Hematopoietic multipotent progenitor cell treated with erythropoietin and hydrocortisone succinate and interleukin-3 and kit ligand, for 6 days (in vitro differentiated cells): ENCODE data around the gene C1orf210.

ENCODE experiments used
- DNase-seq: peaks from one replicate; pipeline ENCODE4 v3.0.0-alpha.2; 2015

Gene C1orf210

DNA sequence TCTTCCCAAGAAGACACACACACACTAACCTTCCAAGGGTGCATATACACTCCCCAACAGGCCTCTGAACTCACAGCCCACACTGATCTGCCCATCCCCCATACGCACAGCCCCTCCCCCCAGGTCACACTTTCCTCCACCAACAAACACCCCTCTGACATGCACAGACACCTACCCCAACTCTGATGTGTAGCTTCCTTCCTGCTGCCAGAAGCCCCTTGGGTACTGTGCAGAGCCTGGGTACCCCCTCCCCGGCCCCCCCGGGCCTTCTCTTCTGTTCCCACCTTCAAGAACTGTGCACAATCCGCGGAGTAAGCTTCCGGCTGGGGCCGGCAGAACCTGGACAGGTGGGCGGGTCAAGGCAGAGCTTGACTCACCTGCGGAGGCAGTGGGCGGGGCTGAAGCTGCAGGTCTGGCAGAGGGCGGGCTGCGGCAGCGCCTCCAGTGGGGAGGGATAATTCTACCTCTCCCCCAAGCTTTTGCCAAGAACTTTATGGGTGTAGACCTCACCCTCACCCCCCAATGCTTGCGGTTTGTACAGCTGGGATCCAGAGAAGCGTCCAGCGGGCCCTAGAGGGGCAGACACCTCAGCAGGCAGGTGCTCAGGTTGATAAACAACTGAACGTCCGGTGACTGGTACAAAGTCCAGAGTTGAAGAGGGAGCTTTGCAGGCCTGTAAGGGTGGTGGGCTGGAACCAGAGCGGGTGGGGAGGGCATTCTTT, at the start of gene C1orf210:
TSS of gene C1orf210 (minus strand) at position 313 of the 722 bp plus-strand sequence. CDS start 2,311 bp downstream, outside the sequence.
- DNase-seq, result no peak

DNA sequence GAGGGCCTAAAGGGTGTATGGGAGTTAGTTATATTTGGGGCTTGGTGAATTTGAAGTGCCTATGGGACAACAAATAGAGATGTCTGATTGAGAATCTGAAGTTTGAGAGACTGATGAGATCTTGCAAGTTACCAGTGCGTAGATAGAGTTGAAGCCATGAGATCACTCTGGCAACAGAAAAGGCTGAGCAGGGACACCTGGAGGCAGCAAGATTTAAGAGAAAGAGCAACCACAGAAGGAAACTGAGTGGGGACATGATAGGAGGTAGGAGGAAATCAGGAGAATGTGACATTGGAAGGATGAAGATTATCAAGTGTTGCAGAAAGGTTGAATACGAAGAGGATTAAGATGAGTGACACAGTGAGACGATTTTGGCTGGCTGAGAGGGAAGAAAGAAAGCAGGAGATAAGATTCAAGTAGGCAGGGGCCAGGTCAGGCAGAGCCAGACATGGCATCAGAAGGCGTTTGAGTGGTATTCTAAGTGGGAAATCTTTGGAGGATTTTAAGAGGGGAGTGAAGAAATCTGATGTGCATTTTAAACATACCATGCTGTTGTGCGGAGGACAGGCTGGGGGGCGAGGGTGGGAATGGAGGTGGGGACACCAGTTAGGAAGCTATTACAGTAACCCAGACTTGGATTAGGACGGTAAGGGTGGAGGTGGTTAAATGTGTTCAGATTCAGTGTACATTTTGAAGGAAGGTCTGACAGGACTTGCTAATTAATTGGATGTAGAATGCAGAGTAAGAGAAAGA, 49.2 kb upstream of the C1orf210 start:
- no peak for DNase-seq

DNA sequence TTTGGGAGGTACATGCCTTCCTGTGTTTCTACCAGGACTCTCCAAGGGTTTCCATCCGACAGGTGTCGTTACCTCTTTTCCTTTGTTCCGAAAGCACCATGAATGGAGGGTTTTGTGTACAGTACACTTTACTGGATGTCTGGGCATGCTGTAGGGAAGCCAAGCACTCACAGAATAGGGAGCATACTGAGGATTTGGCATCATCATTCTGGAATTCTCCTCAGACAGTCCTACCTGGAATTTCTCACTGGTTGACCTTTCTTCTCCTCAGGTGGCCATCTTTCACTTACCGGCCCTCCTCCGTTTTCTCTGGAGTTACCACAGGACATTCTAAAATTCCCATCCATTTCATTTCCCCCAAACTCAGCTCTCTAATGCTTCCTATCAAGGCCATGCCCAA, 46.3 kb upstream of the C1orf210 start:
- no peak for DNase-seq

DNA sequence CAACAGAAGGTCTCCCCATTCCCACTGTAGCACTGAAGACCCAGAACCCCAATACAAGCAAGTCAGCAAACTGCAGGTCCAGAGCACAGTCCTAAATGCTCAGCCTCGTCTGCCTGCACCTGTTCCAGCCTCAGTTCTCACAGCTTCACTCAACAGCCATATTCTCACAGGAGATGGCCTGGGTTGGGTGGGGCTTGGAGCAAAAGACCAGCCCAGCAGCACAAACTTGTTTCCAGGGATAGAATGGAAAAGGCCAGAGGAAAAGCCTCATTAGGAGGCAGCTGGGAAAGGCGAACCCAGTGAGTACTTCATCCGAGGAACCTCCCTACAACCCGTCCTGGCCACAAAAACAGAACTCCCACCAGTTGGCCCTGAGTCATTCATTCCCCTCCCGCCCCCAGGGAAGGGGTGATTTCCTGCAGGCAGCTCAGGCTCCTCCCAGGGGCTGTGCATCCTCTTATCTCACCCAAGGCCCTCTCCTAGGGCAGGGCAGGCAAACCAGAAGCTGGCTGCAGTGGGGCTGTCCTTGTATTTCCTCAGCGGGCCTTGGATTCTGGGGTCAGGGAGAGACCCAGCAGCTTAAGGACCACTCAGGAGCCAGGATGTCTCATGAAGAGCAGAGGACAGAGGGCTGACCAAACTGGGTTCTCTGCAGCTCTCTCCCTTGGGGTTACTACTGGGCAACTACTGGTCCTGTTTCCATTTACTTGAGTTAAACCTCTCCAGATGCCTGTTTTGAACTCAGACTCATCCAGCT, 44.8 kb upstream of the C1orf210 start:
- DNase-seq, result peak; percentile 92

DNA sequence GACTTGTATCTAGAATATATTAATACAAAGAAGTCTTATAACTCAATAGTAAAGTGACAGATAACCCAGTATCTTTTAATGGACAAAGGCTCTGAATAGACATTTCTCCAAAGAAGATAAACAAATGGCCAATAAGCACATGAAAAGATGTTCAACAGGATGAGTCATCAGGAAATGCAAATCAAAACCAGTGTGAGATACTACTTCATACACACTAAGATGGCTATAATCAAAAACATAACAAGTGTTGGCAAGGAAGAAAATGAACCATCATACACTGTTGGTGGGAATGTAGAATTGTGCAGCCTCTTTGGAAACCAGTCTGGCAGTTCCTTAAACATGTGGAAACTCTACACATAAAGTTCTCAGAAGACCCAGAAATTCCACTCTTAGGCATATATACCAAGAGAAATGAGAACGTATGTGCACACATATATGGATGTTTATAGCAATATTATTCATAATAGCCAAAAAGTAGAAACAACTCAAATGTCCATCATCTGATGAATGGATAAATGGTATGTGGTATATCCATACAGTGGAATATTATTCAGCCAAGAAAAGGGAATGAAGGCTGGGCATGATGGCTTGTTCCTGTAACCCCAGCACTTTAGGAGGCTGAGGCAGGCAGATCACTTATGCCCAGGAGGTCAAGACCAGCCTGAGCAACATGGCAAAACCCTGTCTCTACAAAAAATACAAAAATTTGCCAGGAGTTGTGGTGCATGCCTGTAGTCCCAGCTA, 42.3 kb upstream of the C1orf210 start:
- DNase-seq, result no peak

DNA sequence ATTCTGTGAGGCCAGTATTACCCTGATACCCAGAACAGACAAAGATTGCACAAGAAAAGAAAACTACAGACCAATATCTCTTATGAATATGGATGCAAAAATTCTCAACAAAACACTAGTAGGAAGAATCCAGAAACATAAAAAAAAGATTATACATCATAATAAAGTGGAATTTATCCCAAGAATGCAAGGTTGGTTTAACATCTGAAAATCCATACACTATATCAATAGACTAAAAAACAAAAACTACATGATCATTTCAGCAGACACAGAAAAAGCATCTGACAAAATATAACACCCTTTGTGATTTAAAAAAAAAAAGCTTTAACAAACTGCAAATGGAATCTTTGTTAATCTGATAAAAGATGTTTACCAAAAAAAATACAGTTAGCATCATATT, 40.0 kb upstream of the C1orf210 start:
- DNase-seq, result no peak

DNA sequence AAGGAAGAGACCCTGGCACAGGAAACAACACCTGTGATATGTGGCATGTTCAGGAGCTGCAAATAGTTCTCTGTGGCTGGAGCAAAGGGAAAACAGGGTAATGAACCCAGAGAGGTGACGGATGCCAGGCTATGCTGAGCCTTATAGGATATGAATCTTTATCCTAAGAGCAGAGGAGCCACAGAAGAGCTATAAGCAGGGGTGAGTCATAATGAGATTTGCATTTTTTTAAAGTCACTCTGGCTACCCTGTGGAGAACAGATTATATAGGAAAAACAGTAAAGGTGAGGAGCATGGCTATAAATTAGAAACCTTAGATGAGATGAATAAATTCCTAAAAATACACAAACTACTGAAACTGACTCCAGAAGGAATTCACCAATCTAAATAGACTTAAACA, 39.4 kb upstream of the C1orf210 start:
- DNase-seq, result no peak

DNA sequence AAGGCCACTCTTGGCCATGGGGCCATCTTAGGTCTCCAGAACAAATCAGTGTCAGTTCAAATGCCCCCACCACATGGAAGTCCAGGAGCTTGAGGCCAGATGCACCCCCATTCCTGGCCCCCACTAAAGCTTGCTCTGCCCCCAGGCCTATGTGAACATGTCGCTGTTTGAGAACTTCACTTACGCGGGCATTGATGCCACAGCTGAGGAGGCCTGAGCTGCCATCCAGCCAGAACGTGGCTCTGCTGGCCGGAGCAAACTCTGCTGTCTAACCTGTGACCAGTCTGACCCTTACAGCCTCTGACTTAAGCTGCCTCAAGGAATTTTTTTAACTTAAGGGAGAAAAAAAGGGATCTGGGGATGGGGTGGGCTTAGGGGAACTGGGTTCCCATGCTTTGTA, 37.1 kb upstream of the C1orf210 start:
- no peak for DNase-seq

DNA sequence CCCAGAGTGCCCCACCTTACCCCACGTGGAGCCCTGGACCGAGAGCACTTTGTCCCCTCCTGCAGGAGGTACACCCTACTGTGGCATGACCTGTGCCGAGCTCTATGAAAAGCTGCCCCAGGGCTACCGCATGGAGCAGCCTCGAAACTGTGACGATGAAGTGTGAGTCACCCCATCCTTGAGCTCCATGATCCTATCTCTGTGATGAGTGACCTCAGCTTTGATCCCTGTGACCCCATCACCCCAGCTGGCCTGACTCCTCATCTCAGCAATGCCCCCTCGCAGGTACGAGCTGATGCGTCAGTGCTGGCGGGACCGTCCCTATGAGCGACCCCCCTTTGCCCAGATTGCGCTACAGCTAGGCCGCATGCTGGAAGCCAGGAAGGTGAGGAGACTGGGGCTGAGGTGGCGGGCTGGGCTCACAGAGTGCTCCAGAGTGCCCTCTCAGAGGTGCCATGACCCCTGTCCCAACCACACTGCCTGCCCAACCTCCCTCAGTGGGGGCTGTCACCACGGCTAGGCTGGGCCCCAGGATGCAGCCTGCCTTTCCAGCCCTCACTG, 36.0 kb upstream of the C1orf210 start:
- no peak for DNase-seq

DNA sequence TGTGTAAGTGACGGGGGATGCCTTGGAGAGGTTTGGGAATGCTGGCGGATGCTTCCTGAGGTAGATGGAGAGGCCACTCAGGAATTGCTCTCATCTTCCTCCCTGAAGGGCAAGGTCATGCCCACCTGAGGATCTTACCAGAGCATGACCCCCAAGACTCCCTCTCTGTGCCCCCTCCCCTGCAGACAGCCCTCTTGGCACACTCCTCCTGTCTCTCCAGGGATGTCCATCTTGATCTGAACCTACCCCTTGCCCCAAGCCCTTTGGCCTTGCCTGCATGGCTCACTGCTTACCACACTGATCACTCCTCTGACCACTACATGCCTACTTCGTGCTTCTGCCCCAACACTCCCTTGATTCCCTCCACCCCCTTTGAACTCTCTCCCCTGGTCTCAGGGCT, 34.4 kb upstream of the C1orf210 start:
- DNase-seq, result no peak

DNA sequence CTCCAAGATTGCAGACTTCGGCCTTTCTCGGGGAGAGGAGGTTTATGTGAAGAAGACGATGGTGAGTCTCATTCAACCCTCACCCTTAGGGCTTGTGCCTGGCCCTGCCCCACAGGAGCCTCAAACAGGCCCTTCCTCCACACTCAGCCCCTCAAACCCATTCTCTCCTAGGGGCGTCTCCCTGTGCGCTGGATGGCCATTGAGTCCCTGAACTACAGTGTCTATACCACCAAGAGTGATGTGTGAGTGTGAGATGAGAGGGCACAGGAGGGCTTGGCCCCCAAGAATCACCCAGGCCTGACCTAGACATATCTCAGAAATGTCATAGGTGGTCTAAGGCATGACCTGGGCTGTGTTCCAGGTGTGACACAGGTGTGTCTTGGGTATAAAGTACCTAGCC, 33.9 kb upstream of the C1orf210 start:
- no peak for DNase-seq

DNA sequence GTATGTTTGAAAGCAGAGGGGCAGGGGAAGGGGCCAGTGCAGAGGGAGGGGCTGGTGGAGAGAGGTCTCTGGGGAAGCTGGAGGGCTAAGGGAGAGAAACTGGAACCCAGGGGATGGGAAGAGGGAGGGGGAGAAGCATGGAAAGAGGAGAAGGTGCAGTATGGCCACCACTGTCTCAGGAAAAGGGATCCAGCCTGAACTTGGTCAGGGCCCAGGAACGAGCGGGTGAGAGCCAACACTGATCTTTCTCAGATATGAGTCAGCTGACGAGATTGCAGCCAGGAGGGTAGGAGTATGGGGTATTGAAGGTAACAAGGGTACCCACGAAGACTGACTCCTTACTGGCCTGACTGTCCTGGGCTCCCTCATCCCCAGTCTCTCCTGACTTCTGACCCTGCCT, 33.5 kb upstream of the C1orf210 start:
- DNase-seq, result no peak

DNA sequence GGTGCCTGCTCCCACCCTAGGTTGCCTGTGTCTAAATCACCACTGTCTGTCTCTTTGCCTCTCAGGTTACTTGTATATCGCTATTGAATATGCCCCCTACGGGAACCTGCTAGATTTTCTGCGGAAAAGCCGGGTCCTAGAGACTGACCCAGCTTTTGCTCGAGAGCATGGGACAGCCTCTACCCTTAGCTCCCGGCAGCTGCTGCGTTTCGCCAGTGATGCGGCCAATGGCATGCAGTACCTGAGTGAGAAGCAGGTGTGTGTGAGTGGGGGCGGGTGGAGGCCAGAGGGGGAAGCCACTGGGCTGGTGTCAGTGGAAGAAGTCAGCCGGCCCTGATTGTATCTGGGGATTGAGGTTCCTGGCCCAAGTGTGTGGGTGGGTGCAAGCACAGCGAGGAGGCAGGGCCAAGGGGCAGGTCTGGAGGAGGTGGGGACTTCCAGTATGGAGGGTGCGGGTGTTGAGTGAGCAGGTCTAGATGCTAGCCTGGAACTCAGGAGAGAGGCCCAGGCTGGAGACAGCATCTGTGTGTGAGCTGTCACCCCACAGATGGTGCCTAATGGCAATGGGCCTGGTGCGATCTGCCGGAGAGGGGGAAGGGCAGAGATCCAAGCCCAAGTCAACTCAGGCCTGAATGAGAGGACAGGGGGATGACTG, 32.6 kb upstream of the C1orf210 start:
- no peak for DNase-seq

DNA sequence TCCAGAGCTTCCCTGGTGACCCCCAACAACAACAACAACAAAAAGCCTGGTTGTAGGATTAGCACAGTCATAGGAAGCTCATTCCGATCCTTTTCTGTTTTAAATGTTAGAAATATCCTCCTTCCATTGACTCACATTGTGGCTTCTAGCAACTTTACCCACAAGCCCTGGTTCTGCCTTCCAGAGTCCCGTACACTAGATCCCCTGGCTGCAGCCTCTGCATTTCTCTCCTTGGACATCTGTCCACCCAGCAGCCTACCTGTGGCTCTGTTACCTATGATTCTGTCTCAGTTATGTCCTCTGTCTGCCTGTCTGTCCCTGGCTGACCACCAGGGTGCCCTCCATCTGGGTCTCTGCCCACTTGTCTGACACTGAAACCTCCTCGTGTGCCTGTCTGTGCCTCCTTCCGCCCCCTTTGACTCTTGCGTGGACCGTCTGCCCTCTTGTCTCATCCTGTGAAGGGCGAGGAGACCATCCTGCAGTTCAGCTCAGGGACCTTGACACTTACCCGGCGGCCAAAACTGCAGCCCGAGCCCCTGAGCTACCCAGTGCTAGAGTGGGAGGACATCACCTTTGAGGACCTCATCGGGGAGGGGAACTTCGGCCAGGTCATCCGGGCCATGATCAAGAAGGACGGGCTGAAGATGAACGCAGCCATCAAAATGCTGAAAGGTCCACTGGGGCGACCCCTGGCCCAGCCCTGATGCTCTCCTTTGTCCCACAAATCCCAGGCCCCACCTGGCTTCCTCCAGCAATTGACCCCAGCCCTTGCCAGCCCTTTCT, 31.5 kb upstream of the C1orf210 start:
- DNase-seq, result no peak

DNA sequence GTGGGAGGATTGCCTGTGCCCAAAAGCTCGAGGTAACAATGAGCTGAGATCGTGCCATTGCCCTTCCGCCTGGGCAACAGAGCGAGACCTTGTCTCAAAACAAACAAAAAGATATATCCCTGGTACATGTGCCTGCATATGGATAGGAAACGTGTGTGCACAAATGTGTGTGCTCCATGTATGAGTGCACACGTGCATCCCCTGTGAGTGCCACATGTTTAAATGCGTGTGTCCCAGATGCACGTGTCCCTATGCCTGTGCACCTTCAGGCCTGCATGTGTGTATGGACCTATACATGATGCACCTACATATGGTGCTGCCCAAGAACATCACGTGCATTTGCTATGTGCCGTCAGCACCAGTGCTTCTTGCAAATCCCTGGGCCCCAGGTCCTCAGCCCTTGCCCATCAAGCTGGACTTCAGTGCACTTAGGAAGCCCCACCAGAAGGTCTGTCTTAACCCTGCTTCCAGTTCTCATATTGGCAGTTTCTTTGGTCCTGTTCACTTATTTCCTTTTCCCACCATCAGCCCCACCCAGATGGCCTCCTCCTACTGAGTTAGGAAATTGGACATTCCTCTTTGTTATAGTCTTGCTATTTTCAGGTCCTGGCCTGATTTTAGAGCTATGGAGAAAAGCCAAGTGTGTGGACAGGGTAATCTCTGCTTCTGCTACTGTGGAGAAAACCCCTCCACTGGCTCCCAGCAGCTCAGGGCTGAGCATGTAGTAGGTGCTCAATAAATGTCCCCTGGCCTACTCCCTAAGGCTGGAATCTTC, 30.8 kb upstream of the C1orf210 start:
- no peak for DNase-seq

DNA sequence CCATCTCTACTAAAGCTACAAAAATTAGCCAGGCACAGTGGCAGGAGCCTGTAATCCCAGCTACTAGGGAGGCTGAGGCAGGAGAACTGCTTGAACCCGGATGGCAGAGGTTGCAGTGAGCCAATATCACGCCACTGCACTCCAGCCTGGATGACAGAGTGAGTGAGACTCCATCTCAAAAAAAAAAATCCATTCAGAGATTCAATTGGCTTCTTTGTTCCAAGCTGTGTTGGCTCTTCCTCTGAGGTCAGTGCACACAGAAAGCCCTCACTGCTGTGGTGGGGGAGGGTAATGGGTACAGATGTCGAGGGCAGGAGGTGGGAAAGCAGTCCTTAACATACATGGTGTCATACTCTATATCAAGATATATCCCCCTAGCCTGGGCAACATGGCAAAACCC, 30.1 kb upstream of the C1orf210 start:
- DNase-seq, result no peak

DNA sequence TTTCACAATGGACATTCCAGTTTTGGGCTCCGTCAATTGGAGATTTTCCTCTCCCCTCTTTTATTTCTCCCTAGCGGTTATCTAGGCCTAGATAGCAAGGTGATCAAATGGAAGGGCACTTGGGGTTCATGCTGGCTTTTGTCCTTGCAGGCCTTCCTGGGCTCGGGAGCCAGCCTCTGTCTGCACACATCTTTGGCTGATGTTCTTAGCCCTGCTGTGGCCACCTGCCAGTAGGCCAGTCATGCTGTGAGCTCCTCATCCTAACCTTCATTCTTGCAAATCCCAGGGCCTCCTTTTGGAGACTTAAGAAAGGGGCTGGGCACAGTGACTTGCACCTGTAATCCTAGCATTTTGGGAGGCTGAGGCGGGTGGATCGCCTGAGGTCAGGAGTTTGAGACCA, 28.9 kb upstream of the C1orf210 start:
- DNase-seq, result no peak

DNA sequence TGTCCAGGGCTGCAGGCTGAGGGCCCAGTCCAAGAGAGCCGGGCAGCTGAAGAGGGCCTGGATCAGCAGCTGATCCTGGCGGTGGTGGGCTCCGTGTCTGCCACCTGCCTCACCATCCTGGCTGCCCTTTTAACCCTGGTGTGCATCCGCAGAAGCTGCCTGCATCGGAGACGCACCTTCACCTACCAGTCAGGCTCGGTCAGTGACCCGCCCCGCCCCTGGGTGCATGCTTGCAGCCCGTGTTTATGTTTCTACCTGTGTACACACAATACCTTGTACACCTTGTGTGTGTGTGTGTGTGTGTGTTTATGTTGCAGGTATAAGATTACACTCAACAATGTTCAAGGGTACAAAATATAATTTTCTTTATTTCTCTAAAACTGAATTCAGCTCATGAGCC, 28.4 kb upstream of the C1orf210 start:
- no peak for DNase-seq

DNA sequence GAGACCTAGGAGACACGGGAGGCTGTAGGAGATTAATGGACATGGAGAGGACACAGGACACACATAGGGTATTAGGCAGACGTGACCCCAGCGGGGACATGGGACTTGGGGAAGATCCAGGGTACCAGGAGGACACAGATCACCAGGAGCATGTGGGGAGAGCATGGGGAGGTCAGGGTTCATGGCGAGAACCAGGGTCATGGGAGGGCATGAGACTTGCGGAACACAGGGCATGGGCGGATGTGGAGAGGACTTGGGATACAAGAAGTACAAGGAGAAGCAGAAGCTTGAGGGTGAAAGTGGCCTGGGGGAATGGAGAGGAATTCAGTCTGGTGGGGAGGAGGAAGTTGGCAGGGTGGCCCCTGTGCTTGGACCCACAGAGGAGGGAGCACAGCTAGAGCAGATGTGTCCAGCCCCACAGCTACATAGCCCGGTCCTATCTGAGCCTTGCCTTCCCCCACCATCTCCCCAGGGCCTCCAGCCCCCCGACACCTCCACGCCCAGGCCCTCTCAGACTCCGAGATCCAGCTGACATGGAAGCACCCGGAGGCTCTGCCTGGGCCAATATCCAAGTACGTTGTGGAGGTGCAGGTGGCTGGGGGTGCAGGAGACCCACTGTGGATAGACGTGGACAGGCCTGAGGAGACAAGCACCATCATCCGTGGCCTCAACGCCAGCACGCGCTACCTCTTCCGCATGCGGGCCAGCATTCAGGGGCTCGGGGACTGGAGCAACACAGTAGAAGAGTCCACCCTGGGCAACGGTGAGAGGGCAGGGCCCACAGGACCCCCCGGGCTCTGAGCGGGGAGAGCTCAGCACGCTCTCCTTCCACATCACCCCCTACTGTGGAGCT, 27.5 kb upstream of the C1orf210 start:
- no peak for DNase-seq

DNA sequence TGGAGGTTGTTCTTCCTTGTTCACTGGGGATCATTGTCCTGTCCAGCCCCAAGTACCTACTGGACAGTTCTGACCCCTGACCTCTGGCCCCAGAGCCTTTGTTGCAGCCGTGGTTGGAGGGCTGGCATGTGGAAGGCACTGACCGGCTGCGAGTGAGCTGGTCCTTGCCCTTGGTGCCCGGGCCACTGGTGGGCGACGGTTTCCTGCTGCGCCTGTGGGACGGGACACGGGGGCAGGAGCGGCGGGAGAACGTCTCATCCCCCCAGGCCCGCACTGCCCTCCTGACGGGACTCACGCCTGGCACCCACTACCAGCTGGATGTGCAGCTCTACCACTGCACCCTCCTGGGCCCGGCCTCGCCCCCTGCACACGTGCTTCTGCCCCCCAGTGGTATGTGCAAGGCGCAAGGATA, 26.8 kb upstream of the C1orf210 start:
- no peak for DNase-seq
